NCI-H1930 (cell line): ENCODE results near the gene TMEM248.
"Not testable (repeated sequence)": the region's sequence is repeated elsewhere in the genome, so short reads cannot be mapped to it uniquely, and the experiment has no call there.

Experiments used
- DNase-seq, 2 experiments: peaks; one replicate each; lab custom pipeline; 2025; lab: John Stamatoyannopoulos, UW

TMEM248 gene, protein sequence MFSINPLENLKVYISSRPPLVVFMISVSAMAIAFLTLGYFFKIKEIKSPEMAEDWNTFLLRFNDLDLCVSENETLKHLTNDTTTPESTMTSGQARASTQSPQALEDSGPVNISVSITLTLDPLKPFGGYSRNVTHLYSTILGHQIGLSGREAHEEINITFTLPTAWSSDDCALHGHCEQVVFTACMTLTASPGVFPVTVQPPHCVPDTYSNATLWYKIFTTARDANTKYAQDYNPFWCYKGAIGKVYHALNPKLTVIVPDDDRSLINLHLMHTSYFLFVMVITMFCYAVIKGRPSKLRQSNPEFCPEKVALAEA

GRCh38 chr7:66920769-66921395 is at the start of gene TMEM248:
TSS of gene TMEM248 (plus strand) at chr7:66921225. CDS start at chr7:66941866, 20,641 bp downstream.
- DNase-seq = peak; percentile 74 to 88

DNA sequence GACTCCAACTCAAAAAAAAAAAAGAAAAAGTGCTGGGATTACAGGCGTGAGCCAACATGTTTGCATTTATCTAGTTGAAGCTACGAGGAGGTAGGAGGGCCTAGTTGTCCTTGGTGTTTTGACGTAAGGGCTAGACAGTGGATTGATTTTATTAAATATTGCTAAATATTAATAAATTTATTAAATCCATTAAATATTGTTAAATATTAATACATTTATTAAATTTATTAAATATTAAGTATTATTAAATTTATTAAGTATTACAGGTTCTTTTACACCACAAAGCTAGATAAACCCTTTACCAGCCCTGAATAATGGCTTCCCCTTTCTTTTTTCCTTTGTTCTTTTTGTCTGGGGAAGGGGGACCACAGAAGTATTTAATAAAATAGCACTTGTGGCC is 47.5 kb upstream of the TMEM248 start:
- no peak for DNase-seq

DNA sequence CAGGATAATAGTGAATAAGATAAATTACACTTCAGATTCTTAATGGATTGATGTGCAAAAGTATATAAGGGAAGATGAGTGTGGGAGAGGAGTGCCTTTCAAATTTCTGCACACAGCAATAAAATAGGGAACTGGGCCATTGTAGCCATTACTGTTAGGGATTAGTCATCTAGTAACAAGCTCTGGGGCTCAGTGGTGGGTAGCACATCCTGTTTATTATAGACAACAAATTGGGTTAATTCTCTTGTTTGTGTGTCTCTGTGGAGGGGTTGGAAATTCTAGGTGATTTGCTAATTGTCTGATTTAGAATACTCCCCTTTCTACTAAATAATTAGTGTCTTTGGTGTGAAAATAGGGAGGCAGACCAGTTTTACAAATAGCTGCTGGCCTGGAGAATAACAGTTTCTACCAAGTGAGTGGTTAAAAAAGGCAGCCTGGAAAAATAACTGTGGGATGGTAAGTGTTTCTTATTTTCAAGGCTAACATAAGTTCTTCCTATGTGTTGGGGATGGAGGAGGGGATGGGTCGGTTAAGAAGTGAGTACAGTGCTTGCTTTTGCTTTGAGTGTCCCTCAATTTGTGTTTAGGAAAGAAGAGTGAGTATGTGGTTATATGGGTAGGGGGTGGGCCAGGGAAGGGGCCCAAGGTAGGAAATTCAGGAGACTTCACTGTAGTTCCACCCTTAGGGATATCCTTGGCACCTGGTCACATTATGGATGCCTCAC is 43.3 kb upstream of the TMEM248 start:
- no peak for DNase-seq

DNA sequence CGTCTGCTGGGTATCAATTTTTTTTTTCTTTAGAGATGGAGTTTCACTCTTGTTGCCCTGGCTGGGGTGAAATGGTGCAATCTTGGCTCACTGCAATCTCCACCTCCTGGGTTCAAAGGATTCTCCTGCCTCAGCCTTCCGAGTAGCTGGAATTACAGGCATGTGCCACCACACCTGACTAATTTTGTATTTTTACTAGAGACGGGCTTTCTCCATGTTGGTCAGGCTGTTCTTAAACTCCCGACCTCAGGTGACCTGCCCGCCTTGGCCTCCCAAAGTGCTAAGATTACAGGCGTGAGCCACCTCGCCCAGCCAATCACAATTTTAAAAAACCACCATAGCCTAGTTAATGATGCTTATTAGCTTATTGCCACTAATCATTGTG is 42.7 kb upstream of the TMEM248 start:
- not testable (repeated sequence) for DNase-seq

- no peak for DNase-seq
These were observed 41.0 kb upstream of the TMEM248 start for GRCh38 chr7:66880053-66880452.

- DNase-seq = not testable (repeated sequence)
These were observed 40.4 kb upstream of the TMEM248 start for GRCh38 chr7:66880577-66880976.

DNA sequence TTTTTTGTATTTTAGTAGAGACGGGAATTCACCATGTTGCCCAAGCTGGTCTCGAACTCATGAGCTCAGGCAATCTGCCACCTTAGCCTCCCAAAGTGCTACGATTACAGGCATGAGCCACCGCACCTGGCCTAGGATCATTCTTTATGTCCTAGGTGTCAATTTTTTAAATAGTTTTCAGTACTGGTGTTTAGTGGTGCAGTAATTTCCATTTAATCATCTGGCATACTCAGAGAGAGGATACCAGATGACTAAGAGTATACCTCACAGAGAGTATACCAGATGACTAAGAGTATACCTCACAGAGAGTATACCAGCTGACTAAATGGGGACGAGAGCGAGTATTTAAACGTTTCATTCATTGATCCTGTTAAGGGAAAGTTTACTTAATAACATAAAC is 37.3 kb upstream of the TMEM248 start:
- no peak for DNase-seq

DNA sequence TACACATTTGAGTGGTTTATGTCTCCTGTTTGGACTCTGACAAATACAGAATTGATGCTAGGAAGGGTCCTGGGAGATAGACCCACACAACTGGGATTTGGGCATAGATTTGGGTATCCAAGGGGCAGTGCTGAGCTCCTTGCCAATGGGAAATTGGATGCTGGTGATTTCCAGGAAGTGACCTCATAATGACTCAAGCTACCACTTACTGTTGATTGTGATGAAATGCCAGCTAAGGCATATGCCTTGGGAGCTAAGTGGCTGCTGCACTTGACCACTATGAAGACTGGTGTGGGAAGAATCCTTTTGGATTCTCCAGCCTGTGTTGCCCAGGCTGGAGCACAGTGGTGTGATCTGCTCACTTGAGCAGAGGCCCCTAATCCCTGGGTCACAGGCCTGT is 36.5 kb upstream of the TMEM248 start:
- DNase-seq = not testable (repeated sequence)

- no peak for DNase-seq
These were observed 34.9 kb upstream of the TMEM248 start for GRCh38 chr7:66886152-66886551.

GRCh38 chr7:66888223-66888622 is 32.8 kb upstream of the TMEM248 start:
- DNase-seq = not testable (repeated sequence)

- DNase-seq = no peak
These were observed 26.5 kb upstream of the TMEM248 start for GRCh38 chr7:66894463-66895080.

DNA sequence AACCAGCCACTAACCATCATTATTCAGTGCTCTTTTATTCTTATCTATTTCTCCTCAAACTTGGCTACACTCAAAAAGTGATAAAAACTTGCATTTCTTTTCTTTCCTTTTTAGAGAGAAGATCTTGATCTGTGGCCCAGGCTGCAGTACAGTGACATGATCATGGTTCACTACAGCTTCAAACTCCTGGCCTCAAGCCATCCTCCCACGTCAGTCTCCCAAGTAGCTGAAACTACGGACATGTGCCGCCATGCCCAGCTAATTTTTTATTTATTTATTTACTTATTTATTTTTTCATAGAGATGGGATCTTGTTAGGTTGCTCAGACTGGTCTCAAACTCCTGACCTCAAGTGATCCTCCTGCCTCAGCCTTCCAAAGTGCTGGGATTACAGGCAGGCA is 24.6 kb upstream of the TMEM248 start:
- no peak for DNase-seq

DNA sequence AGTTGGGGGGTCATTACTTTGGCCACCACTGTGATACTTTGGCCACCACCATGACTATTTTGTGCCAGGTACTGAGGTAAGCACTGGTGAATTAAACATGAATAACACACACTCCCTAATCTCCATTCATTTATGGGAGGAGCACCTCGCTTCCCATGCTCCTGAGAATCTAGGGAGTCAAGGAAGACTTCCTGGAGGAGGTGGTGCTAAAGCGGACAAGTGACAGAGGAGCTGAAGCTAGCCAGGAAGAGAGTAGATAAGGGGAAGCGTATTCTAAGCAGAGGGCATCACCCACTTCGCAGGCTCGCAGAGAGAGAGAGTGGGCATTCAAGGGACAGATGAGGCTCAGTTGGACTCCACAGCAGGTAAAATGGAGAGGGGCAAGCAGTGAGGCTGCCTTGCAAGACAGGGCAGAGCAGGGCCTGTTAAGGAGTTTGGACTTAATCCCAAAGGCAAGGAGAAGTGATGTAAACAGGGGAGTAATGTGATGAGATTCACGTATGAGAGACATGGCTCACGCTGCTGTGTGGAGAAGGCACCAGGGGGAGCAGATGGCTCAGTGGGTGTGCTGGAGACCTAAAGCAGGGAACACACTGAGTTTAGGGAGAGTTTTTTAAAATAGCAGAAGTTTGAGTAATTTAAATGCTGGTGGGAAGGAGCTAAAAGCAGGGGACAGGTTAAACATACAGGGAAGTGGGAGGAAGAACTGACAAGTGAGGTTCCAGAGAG is 21.3 kb upstream of the TMEM248 start:
- no peak for DNase-seq

GRCh38 chr7:66901941-66902843 is 18.8 kb upstream of the TMEM248 start:
- no peak for DNase-seq

- no peak for DNase-seq
These were observed 18.2 kb upstream of the TMEM248 start for GRCh38 chr7:66902844-66903180.

DNA sequence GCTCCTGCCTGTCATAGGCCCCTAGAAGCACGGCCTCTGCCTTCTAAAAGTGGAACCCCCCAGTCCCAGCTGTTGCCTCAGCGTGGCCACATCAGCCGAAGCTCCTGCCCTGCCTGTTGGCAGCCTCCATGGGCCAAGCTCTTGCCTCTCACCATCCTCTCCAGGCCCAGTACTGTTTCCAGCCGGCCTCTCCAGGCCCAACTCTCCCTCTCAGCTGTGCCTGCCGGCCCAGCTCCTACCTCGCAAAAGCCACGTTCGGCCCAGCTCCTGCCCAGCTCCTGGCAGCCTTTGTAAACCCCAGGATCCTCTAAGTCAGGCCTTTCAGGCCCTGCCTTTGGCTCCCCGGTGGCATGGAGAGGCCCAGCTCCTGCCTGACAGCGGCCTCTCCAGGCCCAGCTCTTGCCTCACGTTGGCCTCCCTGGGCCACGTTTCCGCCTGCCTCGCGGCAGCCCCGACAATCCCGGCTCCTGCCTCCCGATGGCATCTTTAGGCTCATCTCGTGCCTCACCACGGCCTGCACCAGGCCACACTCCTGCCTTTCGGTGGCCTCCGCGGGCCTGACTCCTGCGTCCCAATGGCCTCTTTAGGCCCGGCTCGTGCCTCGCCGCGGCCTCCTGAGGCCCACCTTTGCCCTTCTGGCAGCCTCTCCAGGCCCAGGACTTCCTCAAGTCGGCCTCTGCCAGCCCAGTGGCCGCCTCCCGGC is 17.5 kb upstream of the TMEM248 start:
- DNase-seq = no peak

DNA sequence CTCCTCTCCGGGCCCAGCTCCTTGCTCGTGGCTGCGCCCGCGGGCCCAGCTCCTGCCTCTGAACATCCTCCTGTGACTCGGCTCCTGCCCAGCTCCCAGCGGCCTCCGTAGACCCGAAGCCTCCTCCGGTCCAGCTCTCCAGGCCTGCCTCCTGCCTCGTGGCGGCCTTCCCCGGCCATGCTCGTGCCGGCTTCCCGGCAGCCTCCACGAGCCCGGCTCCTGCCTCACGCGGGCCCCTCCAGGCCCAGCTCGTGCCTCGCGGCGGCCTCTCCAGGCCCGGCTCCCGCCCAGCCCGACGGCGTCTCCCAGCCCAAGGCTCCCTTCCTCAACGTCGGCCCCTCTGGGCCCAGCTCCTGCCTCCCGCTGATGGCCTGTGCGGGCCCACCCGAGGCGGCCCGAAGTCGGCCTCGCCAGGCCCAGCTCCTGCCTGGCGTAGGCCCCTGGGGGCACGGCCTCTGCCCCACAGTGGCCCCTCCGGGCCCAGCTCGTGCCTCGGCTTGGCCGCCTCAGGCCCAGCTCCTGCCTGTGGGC is 16.9 kb upstream of the TMEM248 start:
- DNase-seq = no peak

DNA sequence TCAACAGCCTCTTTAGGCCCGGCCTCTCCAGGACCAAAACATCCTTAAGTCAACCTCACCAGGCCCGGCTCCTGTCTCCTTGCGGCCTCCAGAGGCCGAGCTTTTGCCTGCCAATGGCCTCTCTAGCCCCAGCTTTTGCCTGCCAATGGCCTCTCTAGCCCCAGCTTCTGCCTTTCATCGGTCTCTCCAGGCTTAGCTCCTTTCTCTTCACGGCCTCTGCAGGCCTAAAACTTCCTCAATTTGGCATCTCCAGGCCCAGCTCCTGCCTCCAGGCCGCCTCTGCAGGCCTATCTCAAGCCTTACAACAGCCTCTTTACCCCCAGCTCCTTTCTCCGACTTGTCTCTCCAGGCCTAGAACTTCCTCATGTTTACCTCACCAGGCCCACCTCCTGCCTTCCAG is 15.7 kb upstream of the TMEM248 start:
- DNase-seq = no peak

GRCh38 chr7:66905689-66906088 is 15.3 kb upstream of the TMEM248 start:
- no peak for DNase-seq

- no peak for DNase-seq
These were observed 13.3 kb upstream of the TMEM248 start for GRCh38 chr7:66907731-66908130.
